ENCODE results near the gene CTNS. TPM values are rescaled to one million over a fixed set of nuclear protein-coding genes. Genes with fewer than 3 reads are reported as not detected.
A peak's percentile ranks its signal among the peaks of the same experiment; 100 is the strongest.

CTNS gene
- total and polyA plus RNA-seq, 2 experiments from 2014 or later, result 26.0 to 28.1 TPM

GRCh38 chr17:3627769-3628167, 8.8 kb upstream of the CTNS start:
- Histone ChIP-seq H3K4me3 (no peak overlapping the region), H3K27me3 (no peaks in the 10 kb centered on the region), H2AFZ (no peak overlapping the region), H3K4me2 (no peak overlapping the region), H3K27ac (peak overlapping the region; percentile 37), H4K20me1 (ENCODE audit: insufficient read depth, poor library complexity, severe bottlenecking) (peaks cover 4% of the 10 kb centered on the region), H3K9me3 (ENCODE audit: low read depth) (no peaks in the 10 kb centered on the region), H3K36me3 (replicated peaks; ENCODE audit: insufficient read depth, low read depth) (no peaks in the 10 kb centered on the region), H3K79me2 (peaks cover 17% of the 10 kb centered on the region), H3K9me2 (replicated peaks; ENCODE audit: insufficient read depth) (no peaks in the 10 kb centered on the region), H3K4me1 (ENCODE audit: insufficient read depth) (no peaks in the 10 kb centered on the region)
- no peak for DNase-seq (ENCODE audit: low spot score)
- no peak for TF ChIP-seq EZH2 (IDR thresholded peaks at IDR 0.05; ENCODE audit: borderline replicate concordance)
- TF ChIP-seq EZH2phosphoT487 (IDR thresholded peaks at IDR 0.05; ENCODE audit: low read depth, severe bottlenecking, unreplicated experiment), result no peak
- TF ChIP-seq, protein P1, sequence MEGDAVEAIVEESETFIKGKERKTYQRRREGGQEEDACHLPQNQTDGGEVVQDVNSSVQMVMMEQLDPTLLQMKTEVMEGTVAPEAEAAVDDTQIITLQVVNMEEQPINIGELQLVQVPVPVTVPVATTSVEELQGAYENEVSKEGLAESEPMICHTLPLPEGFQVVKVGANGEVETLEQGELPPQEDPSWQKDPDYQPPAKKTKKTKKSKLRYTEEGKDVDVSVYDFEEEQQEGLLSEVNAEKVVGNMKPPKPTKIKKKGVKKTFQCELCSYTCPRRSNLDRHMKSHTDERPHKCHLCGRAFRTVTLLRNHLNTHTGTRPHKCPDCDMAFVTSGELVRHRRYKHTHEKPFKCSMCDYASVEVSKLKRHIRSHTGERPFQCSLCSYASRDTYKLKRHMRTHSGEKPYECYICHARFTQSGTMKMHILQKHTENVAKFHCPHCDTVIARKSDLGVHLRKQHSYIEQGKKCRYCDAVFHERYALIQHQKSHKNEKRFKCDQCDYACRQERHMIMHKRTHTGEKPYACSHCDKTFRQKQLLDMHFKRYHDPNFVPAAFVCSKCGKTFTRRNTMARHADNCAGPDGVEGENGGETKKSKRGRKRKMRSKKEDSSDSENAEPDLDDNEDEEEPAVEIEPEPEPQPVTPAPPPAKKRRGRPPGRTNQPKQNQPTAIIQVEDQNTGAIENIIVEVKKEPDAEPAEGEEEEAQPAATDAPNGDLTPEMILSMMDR (IDR thresholded peaks at IDR 0.05; ENCODE audit: poor library complexity), result no peak
- WGBS (ENCODE audit: low lambda C conversion rate, missing lambda C conversion rate), result 95% methylated on average over 11 of the region's 11 CpGs

DNA sequence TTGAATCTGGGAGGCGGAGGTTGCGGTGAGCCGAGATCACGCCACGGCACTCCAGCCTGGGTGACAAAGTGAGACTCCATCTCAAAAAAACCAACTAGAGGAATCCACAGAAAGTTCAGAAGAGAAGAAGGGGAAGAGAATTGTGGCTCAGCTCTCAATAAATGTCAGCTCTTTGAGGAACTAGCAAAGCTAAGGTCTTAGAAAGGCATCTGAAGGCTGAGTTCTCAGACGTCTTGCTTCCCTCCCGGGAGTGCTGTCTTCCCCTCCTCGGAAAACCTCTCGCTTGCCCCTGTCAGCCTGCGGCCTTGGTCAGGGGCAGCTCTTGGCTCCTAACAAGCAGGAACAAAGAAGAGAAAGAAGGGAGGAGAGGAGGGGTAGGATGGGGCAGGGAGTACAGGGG, 5.8 kb upstream of the CTNS start:
- no peaks in the 10 kb centered on the region for H3K36me3 ChIP-seq (replicated peaks; ENCODE audit: insufficient read depth, low read depth)

GRCh38 chr17:3632287-3632686, 4.3 kb upstream of the CTNS start:
- Histone ChIP-seq H3K9me3 (ENCODE audit: low read depth) (no peaks in the 10 kb centered on the region), H3K9me2 (replicated peaks; ENCODE audit: insufficient read depth) (no peaks in the 10 kb centered on the region), H3K4me2 (no peak overlapping the region), H3K4me1 (ENCODE audit: insufficient read depth) (peaks cover 6% of the 10 kb centered on the region), H3K27ac (no peak overlapping the region), H3K27me3 (no peaks in the 10 kb centered on the region), H2AFZ (no peak overlapping the region), H3K36me3 (replicated peaks; ENCODE audit: insufficient read depth, low read depth) (no peaks in the 10 kb centered on the region), H3K4me3 (no peak overlapping the region), H4K20me1 (ENCODE audit: insufficient read depth, poor library complexity, severe bottlenecking) (peaks cover 4% of the 10 kb centered on the region), H3K79me2 (peaks cover 35% of the 10 kb centered on the region)
- no peak for DNase-seq (ENCODE audit: low spot score)
- no peak for TF ChIP-seq EZH2phosphoT487 (IDR thresholded peaks at IDR 0.05; ENCODE audit: low read depth, severe bottlenecking, unreplicated experiment)
- TF ChIP-seq, protein P1 (IDR thresholded peaks at IDR 0.05; ENCODE audit: poor library complexity), result no peak
- TF ChIP-seq EZH2 (IDR thresholded peaks at IDR 0.05; ENCODE audit: borderline replicate concordance), result no peak
- 98% methylated on average over 7 of the region's 7 CpGs for WGBS (ENCODE audit: low lambda C conversion rate, missing lambda C conversion rate)

More for the DNA sequence above, 5.8 kb upstream of the CTNS start:
- peaks cover 35% of the 10 kb centered on the region for H3K79me2 ChIP-seq
- H3K27ac ChIP-seq, result no peak overlapping the region
- TF ChIP-seq EZH2phosphoT487 (IDR thresholded peaks at IDR 0.05; ENCODE audit: low read depth, severe bottlenecking, unreplicated experiment), result no peak
- no peak for TF ChIP-seq EZH2 (IDR thresholded peaks at IDR 0.05; ENCODE audit: borderline replicate concordance)
- TF ChIP-seq, protein P1 (IDR thresholded peaks at IDR 0.05; ENCODE audit: poor library complexity), result no peak
- no peak overlapping the region for H3K4me3 ChIP-seq
- H2AFZ ChIP-seq, result no peak overlapping the region
- peaks cover 6% of the 10 kb centered on the region for H3K4me1 ChIP-seq (ENCODE audit: insufficient read depth)
- H3K27me3 ChIP-seq, result no peaks in the 10 kb centered on the region
- 96% methylated on average over 10 of the region's 10 CpGs for WGBS (ENCODE audit: low lambda C conversion rate, missing lambda C conversion rate)
- no peak overlapping the region for H3K4me2 ChIP-seq
- peaks cover 4% of the 10 kb centered on the region for H4K20me1 ChIP-seq (ENCODE audit: insufficient read depth, poor library complexity, severe bottlenecking)
- no peaks in the 10 kb centered on the region for H3K9me3 ChIP-seq (ENCODE audit: low read depth)
- no peaks in the 10 kb centered on the region for H3K9me2 ChIP-seq (replicated peaks; ENCODE audit: insufficient read depth)
- DNase-seq (ENCODE audit: low spot score), result no peak
